ENCODE results near the gene AGR2.

Gene AGR2

GRCh38 chr7:16836481-16836880, 31.7 kb upstream of the AGR2 start:
- Histone ChIP-seq H3K4me3 (IDR thresholded peaks at IDR 0.05; ENCODE audit: insufficient read depth, low read depth, low read length) (no peak overlapping the region), H3K36me3 (ENCODE audit: insufficient read depth) (no peaks in the 10 kb centered on the region), H3K27me3 (ENCODE audit: insufficient read depth, low read depth) (no peaks in the 10 kb centered on the region), H2AFZ (ENCODE audit: low read depth) (no peak overlapping the region), H3K27ac (no peak overlapping the region), H3K4me2 (no peak overlapping the region), H3K9ac (no peak overlapping the region), H3K4me1 (ENCODE audit: low read depth, poor library complexity, severe bottlenecking) (no peaks in the 10 kb centered on the region), H3K79me2 (ENCODE audit: insufficient read depth, low read depth) (no peaks in the 10 kb centered on the region), H4K20me1 (ENCODE audit: insufficient read depth) (no peaks in the 10 kb centered on the region)
- TF ChIP-seq, protein P1, sequence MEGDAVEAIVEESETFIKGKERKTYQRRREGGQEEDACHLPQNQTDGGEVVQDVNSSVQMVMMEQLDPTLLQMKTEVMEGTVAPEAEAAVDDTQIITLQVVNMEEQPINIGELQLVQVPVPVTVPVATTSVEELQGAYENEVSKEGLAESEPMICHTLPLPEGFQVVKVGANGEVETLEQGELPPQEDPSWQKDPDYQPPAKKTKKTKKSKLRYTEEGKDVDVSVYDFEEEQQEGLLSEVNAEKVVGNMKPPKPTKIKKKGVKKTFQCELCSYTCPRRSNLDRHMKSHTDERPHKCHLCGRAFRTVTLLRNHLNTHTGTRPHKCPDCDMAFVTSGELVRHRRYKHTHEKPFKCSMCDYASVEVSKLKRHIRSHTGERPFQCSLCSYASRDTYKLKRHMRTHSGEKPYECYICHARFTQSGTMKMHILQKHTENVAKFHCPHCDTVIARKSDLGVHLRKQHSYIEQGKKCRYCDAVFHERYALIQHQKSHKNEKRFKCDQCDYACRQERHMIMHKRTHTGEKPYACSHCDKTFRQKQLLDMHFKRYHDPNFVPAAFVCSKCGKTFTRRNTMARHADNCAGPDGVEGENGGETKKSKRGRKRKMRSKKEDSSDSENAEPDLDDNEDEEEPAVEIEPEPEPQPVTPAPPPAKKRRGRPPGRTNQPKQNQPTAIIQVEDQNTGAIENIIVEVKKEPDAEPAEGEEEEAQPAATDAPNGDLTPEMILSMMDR (conservative IDR thresholded peaks at IDR 0.05; ENCODE audit: low read depth, low read length), result no peak

DNA sequence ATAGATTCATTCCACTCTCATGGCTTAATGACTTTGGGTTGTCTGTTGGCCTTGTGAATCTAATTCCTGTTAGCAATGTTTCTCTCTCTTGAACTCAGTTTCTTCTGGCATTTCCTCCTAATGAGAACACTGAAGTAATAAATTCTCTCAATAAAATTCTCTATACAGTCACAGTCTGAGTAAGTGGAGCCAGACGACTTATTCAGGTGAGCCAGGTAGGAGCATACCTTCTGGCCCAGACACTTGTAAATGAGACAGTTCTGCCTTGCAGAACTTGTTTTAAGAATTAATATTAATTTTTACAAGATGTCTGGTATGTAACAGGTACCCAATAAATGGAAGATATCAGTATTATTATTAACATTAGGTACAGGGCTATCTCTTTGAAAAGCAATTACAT, 28.6 kb upstream of the AGR2 start:
- H3K27ac ChIP-seq, result no peak overlapping the region
- H4K20me1 ChIP-seq (ENCODE audit: insufficient read depth), result no peaks in the 10 kb centered on the region
- H3K4me2 ChIP-seq, result no peak overlapping the region

GRCh38 chr7:16826060-16826459, 21.3 kb upstream of the AGR2 start:
- no peak overlapping the region for H3K27ac ChIP-seq
- H3K79me2 ChIP-seq (ENCODE audit: insufficient read depth, low read depth), result no peaks in the 10 kb centered on the region
- H3K36me3 ChIP-seq (ENCODE audit: insufficient read depth), result no peaks in the 10 kb centered on the region
- no peak overlapping the region for H3K4me3 ChIP-seq (IDR thresholded peaks at IDR 0.05; ENCODE audit: insufficient read depth, low read depth, low read length)
- H3K9ac ChIP-seq, result no peak overlapping the region
- H3K4me1 ChIP-seq (ENCODE audit: low read depth, poor library complexity, severe bottlenecking), result no peaks in the 10 kb centered on the region
- H3K27me3 ChIP-seq (ENCODE audit: insufficient read depth, low read depth), result no peaks in the 10 kb centered on the region
- H4K20me1 ChIP-seq (ENCODE audit: insufficient read depth), result no peaks in the 10 kb centered on the region
- TF ChIP-seq, protein P1 (conservative IDR thresholded peaks at IDR 0.05; ENCODE audit: low read depth, low read length), result no peak
- no peak overlapping the region for H3K4me2 ChIP-seq
- no peak overlapping the region for H2AFZ ChIP-seq (ENCODE audit: low read depth)

More for the DNA sequence above, 28.6 kb upstream of the AGR2 start:
- no peaks in the 10 kb centered on the region for H3K79me2 ChIP-seq (ENCODE audit: insufficient read depth, low read depth)
- no peaks in the 10 kb centered on the region for H3K36me3 ChIP-seq (ENCODE audit: insufficient read depth)
- no peak overlapping the region for H3K4me3 ChIP-seq (IDR thresholded peaks at IDR 0.05; ENCODE audit: insufficient read depth, low read depth, low read length)
- H2AFZ ChIP-seq (ENCODE audit: low read depth), result no peak overlapping the region
- no peaks in the 10 kb centered on the region for H3K4me1 ChIP-seq (ENCODE audit: low read depth, poor library complexity, severe bottlenecking)
- H3K9ac ChIP-seq, result no peak overlapping the region
- TF ChIP-seq, protein P1 (conservative IDR thresholded peaks at IDR 0.05; ENCODE audit: low read depth, low read length), result no peak
- H3K27me3 ChIP-seq (ENCODE audit: insufficient read depth, low read depth), result no peaks in the 10 kb centered on the region

DNA sequence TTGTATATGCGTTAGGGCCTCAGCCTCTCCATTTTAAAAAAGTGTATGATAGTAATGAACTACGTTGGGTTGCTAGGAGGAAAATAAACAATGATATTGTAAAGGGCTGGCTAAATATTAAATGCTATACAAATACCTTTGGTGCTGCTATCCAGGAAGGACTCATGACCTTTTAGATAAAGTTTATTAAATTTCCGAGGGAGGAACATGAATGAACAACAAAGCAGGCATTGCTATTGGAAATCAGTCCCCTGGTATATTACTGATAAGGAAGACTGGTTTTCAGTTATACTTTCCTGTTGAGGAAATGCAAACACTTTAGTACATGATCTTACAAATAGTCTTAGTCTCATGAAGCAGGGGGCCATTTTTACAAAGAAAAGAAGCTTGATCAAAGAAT, 17.2 kb upstream of the AGR2 start:
- H3K4me3 ChIP-seq (IDR thresholded peaks at IDR 0.05; ENCODE audit: insufficient read depth, low read depth, low read length), result no peak overlapping the region
- no peaks in the 10 kb centered on the region for H3K4me1 ChIP-seq (ENCODE audit: low read depth, poor library complexity, severe bottlenecking)
- H3K4me2 ChIP-seq, result no peak overlapping the region
- no peak overlapping the region for H3K27ac ChIP-seq
- no peaks in the 10 kb centered on the region for H3K27me3 ChIP-seq (ENCODE audit: insufficient read depth, low read depth)
- TF ChIP-seq, protein P1 (conservative IDR thresholded peaks at IDR 0.05; ENCODE audit: low read depth, low read length), result no peak
- no peaks in the 10 kb centered on the region for H3K79me2 ChIP-seq (ENCODE audit: insufficient read depth, low read depth)
- H2AFZ ChIP-seq (ENCODE audit: low read depth), result no peak overlapping the region
- no peaks in the 10 kb centered on the region for H4K20me1 ChIP-seq (ENCODE audit: insufficient read depth)
- H3K9ac ChIP-seq, result no peak overlapping the region
- no peaks in the 10 kb centered on the region for H3K36me3 ChIP-seq (ENCODE audit: insufficient read depth)

All from KMS-11 (cell line).